ENCODE results near the gene BRIP1. TPM values are rescaled to one million over a fixed set of nuclear protein-coding genes. Genes with fewer than 3 reads are reported as not detected.
"Not testable (repeated sequence)": the region's sequence is repeated elsewhere in the genome, so short reads cannot be mapped to it uniquely, and the experiment has no call there.

The BRIP1 gene
- total RNA-seq, 1 donor: 20.9 TPM

DNA sequence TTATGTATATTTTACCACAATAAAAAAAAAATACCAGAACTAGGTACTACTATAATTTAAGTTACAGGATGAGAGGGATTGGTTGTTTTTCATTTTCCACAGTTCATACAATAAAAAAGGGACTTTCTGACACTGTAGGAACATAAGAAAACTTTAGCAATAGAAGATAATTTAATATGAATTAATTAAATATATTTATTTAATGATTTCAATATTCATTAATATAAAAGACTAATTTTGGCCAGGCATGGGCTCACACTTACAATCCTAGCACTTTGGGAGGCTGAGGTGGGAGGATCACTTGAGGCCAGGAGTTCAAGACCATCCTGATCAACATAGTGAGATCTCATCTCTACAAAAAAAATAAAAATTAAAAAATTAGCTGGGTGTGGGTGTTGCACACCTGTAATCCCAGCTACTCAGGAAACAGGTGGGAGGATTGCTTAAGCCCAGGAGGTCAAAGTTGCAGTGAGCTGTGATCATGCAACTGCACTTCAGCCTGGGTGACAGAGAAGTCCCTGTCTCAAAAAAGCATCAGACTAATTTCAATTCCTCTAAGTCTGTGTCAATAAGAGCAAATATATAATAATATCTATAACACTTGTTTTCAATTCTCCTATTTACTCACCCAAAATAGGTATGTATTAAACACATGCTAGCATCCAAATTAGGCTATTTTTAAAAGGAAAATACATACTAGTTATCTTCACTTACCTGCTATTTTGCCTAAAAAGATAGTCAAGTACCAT lies 79.6 kb downstream of the BRIP1 start:
- TF ChIP-seq, protein P1, sequence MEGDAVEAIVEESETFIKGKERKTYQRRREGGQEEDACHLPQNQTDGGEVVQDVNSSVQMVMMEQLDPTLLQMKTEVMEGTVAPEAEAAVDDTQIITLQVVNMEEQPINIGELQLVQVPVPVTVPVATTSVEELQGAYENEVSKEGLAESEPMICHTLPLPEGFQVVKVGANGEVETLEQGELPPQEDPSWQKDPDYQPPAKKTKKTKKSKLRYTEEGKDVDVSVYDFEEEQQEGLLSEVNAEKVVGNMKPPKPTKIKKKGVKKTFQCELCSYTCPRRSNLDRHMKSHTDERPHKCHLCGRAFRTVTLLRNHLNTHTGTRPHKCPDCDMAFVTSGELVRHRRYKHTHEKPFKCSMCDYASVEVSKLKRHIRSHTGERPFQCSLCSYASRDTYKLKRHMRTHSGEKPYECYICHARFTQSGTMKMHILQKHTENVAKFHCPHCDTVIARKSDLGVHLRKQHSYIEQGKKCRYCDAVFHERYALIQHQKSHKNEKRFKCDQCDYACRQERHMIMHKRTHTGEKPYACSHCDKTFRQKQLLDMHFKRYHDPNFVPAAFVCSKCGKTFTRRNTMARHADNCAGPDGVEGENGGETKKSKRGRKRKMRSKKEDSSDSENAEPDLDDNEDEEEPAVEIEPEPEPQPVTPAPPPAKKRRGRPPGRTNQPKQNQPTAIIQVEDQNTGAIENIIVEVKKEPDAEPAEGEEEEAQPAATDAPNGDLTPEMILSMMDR (IDR thresholded peaks at IDR 0.05; ENCODE audit: insufficient read depth, low read length): no peak
- no peak overlapping the region for H3K4me3 ChIP-seq (ENCODE audit: low read depth, low read length)
- DNase-seq (ENCODE audit: low read depth): no peak

DNA sequence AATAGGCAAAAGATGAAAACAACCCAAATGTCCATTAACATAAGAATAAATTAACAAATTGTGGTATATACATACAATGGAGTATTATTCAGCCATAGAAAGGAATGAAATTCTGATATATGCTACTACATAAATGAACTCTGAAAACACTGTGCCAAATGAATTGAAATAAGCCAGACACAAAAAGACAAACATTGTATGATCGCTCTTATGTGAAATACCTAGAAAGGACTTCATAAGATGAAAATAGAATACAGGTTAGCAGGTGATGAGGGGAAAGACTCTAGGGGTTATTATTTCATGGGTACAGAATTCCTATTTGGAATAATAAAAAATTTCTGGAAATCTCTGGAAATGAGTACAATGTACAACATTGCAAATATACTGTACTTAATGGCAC lies 80.2 kb downstream of the BRIP1 start:
- no peak overlapping the region for H3K4me3 ChIP-seq (ENCODE audit: low read depth, low read length)
- DNase-seq (ENCODE audit: low read depth): no peak
- TF ChIP-seq, protein P1 (IDR thresholded peaks at IDR 0.05; ENCODE audit: insufficient read depth, low read length): no peak

DNA sequence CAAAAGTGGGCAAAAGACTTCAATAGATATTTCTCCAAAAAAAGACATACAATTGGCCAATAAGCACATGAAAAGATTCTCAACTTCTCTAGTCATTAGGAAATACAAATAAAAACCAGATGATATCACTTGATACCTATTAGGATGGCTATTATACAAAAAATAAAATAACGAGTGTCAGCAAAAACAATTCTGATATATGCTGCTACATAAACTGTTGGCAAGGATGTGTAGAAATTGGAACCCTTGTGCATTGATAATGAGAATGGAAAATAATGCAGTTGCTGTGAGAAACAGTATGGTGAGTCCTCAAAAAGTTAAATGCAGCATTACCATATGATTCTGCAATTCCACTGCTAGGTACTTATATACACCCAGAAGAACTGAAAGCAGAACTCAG lies 80.6 kb downstream of the BRIP1 start:
- no peak overlapping the region for H3K4me3 ChIP-seq (ENCODE audit: low read depth, low read length)
- TF ChIP-seq, protein P1 (IDR thresholded peaks at IDR 0.05; ENCODE audit: insufficient read depth, low read length): no peak
- no peak for DNase-seq (ENCODE audit: low read depth)

DNA sequence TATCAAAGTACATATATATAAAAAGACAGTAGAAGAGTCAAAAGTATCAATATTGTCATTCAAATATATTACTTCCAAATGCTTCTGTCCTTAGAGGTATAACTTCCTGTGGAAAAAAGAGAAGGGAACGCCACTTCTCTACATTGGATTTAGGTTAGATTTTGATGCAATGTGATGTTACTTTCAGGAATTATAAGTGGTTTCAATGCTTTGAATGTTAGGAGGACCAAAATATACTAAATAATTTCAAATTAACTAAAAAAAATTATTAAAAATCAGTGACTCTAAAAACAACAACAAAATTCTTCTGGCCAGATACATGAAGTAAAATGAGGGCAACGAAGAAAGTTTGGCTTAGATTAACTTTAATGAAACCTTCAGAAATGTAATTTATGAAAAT lies 88.0 kb downstream of the BRIP1 start:
- TF ChIP-seq, protein P1 (IDR thresholded peaks at IDR 0.05; ENCODE audit: insufficient read depth, low read length): no peak
- H3K4me3 ChIP-seq (ENCODE audit: low read depth, low read length): no peak overlapping the region
- no peak for DNase-seq (ENCODE audit: low read depth)

DNA sequence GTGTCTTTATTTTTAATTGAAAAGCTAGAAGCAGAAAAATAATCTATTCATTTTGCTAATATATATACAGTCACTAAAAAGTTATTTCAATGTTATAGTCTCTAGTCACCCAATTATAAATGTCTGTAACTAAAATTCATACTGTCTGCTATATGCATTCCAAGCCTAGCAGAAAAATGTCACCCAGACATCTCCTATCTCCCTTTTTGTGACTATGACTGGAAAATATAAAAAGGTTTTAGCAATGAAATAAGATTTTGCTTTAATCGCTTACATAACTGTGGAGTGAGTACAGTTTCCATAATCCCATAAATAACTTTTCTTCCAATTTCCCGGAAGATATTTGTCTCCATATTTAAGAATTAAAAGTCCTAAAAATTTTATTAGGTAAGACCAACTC lies 88.6 kb downstream of the BRIP1 start:
- no peak for DNase-seq (ENCODE audit: low read depth)
- no peak overlapping the region for H3K4me3 ChIP-seq (ENCODE audit: low read depth, low read length)
- TF ChIP-seq, protein P1 (IDR thresholded peaks at IDR 0.05; ENCODE audit: insufficient read depth, low read length): no peak

DNA sequence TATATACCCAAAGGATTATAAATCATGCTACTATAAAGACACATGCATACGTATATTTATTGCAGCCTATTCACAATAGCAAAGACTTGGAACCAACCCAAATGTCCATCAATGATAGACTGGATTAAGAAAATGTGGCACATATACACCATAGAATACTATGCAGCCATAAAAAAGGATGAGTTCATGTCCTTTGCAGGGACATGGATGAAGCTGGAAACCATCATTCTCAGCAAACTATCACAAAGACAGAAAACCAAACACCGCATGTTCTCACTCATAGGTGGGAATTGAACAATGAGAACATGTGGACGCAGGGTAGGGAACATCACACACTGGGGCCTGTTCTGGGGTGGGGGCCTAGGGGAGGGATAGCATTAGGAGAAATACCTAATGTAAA lies 89.2 kb downstream of the BRIP1 start:
- DNase-seq (ENCODE audit: low read depth); H3K4me3 ChIP-seq (ENCODE audit: low read depth, low read length): not testable (repeated sequence)

DNA sequence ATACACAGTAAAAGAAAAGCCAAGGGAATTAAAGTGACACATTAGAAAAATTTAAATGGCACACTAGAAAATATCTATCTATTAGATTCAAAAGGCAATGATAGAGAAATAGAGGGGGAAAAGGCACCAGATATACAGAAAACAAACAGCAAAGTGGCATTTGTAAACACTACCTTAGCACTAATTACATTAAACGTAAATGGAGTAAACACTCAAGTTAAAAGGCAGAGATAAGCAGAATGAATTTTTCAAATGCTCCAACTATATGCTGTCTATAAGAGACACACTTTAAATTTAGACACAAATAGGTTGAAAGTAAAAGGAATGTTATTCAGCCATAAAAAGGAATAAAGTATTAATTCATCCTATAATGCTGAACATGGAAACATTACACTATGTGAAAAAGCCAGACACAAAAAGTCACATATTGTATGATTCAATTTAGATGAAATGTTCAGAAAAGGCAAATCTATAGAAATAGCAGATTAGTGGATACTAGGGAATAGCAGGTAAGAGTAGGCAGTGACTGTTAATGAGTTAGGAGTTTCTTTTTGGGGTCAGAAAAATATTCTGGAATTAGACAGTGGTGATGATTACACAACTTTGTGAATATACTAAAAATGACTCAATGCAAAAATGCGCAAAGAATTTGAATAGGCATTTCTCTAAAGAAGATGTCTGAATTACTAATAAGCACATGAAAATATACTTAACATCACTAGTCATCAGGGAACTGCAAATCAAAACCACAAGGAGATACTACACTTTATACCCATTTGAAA lies 92.4 kb downstream of the BRIP1 start:
- H3K4me3 ChIP-seq (ENCODE audit: low read depth, low read length): no peak overlapping the region
- DNase-seq (ENCODE audit: low read depth): peak; percentile 28
- TF ChIP-seq, protein P1 (IDR thresholded peaks at IDR 0.05; ENCODE audit: insufficient read depth, low read length): no peak
